Colonic mucosa (tissue), 4 donors: ENCODE data around the gene PUS10. TPM values are rescaled to one million over a fixed set of nuclear protein-coding genes. Genes with fewer than 3 reads are reported as not detected.

Experiments
- DNase-seq: peaks from one replicate; pipeline ENCODE4 v3.0.0-alpha.2; 2020
- H3K27ac ChIP-seq: fragments of 200-600 bp; one replicate; pipeline ENCODE4 v1.8.0; 2021
- H3K27me3 ChIP-seq: fragments of 200-600 bp; one replicate; pipeline ENCODE4 v1.8.0; 2021
- H3K36me3 ChIP-seq: fragments of 200-600 bp; one replicate; pipeline ENCODE4 v1.8.0; 2021
- H3K4me1 ChIP-seq: fragments of 200-600 bp; one replicate; pipeline ENCODE4 v1.8.0; 2021; ENCODE audit warnings: mild to moderate bottlenecking
- H3K4me3 ChIP-seq: fragments of 200-600 bp; one replicate; pipeline ENCODE4 v1.8.0; 2021
- H3K9ac ChIP-seq, 2 donors: one replicate each; pipeline ENCODE4 v1.7.0; 2013; ENCODE audit warnings: control low read depth in 2 of 2, low read depth in 2 of 2, low read length in 2 of 2
- H3K9me3 ChIP-seq: fragments of 200-600 bp; one replicate; pipeline ENCODE4 v1.8.0; 2021
- CTCF ChIP-seq: fragments of 200-600 bp; IDR thresholded peaks from one replicate; pipeline ENCODE4 v1.8.0; 2022; ENCODE audit warnings: antibody characterized with exemption, mild to moderate bottlenecking
- intact Hi-C: fragments of 100-400 bp; cut with DNase I; formaldehyde crosslinking; loops from one replicate; pipeline ENCODE4 v1.14.1; 2022
- total RNA-seq, 2 donors: library from RNA; stranded (reverse); fragmentation: NEBNext Ultra II Directional in 1 of 2; extraction: Animal tissue kit (Norgen Biotek cat#: 25700) in 1 of 2; gene quantifications; one replicate each; pipeline ENCODE4 v1.2.1, GENCODE V29; 2021
- donor health status: healthy.
- donor health status: DM: no; HTN: no; CAD: no.
- donor health status: DM: no; HTN: no; CAD: no.

PUS10 gene
- total RNA-seq, 2 donors from 2014 or later, result 6.7 to 6.9 TPM

- Histone ChIP-seq H3K9ac (no peak overlapping the region), H3K4me1 (no peaks in the 10 kb centered on the region), H3K27ac (no peak overlapping the region), H3K4me3 (no peak overlapping the region), H3K36me3 (no peaks in the 10 kb centered on the region), H3K9me3 (no peaks in the 10 kb centered on the region), H3K27me3 (no peaks in the 10 kb centered on the region)
- no peak for DNase-seq
- no peak for TF ChIP-seq CTCF
- intact Hi-C loops, result no loop called here
These were observed 6.4 kb downstream of the PUS10 start for GRCh38 chr2:61011678-61012077.

GRCh38 chr2:61009355-61009754 is 8.7 kb downstream of the PUS10 start:
- Histone ChIP-seq H3K4me1 (no peaks in the 10 kb centered on the region), H3K9ac (no peak overlapping the region), H3K4me3 (no peak overlapping the region), H3K27ac (no peak overlapping the region), H3K36me3 (no peaks in the 10 kb centered on the region), H3K9me3 (no peaks in the 10 kb centered on the region), H3K27me3 (no peaks in the 10 kb centered on the region)
- DNase-seq, result no peak
- TF ChIP-seq CTCF, result no peak
- intact Hi-C loops, result no loop called here

GRCh38 chr2:61006486-61007105 is 11.5 kb downstream of the PUS10 start:
- H3K27me3 ChIP-seq, result no peaks in the 10 kb centered on the region
- H3K36me3 ChIP-seq, result no peaks in the 10 kb centered on the region
- TF ChIP-seq CTCF, result no peak
- no peaks in the 10 kb centered on the region for H3K4me1 ChIP-seq
- H3K9ac ChIP-seq, result no peak overlapping the region
- no peak overlapping the region for H3K27ac ChIP-seq
- H3K4me3 ChIP-seq, result no peak overlapping the region
- DNase-seq, result no peak
- intact Hi-C loops, result no loop called here
- H3K9me3 ChIP-seq, result no peaks in the 10 kb centered on the region

GRCh38 chr2:61005736-61006135 is 12.3 kb downstream of the PUS10 start:
- H3K36me3 ChIP-seq, result no peaks in the 10 kb centered on the region
- no peak for TF ChIP-seq CTCF
- H3K9me3 ChIP-seq, result no peaks in the 10 kb centered on the region
- DNase-seq, result no peak
- H3K27ac ChIP-seq, result no peak overlapping the region
- H3K27me3 ChIP-seq, result no peaks in the 10 kb centered on the region
- H3K9ac ChIP-seq, result no peak overlapping the region
- no peak overlapping the region for H3K4me3 ChIP-seq
- H3K4me1 ChIP-seq, result no peaks in the 10 kb centered on the region
- intact Hi-C loops, result no loop called here

GRCh38 chr2:60998628-60999545 is 19.2 kb downstream of the PUS10 start:
- no peak overlapping the region for H3K9ac ChIP-seq
- no peaks in the 10 kb centered on the region for H3K9me3 ChIP-seq
- no peaks in the 10 kb centered on the region for H3K36me3 ChIP-seq
- peak; percentile 53 for TF ChIP-seq CTCF
- no peak overlapping the region for H3K27ac ChIP-seq
- H3K4me3 ChIP-seq, result no peak overlapping the region
- intact Hi-C loops, result loop anchor here (5.0 kb wide), 1 partner anchor 192 kb away; no protein-coding TSS in a partner anchor
- no peaks in the 10 kb centered on the region for H3K4me1 ChIP-seq
- H3K27me3 ChIP-seq, result no peaks in the 10 kb centered on the region
- no peak for DNase-seq
